HCT116 (cell line): ENCODE data around the gene DTNBP1. TPM values are rescaled to one million over a fixed set of nuclear protein-coding genes. Genes with fewer than 3 reads are reported as not detected.

Source experiments
- ATAC-seq: fragments of 200-7000 bp; cut with Tn5 transposase; 2 replicates; pipeline ENCODE4 v1.9.1; 2020; ENCODE audit warnings: mild to moderate bottlenecking, moderate library complexity
- BruUV-seq: library from RNA; stranded (reverse); fragments of 400-500 nt; replicated peaks from 2 replicates; lab custom pipeline; 2021; lab: Mats Ljungman, UMichigan
- CTCF ChIA-PET: fragments of 300-600 bp; sonication (Branson Sonifier 250); formaldehyde crosslinking; loops from one replicate; lab custom pipeline; 2021; ENCODE audit warnings: antibody characterized with exemption; lab: Charles Lee
- POLR2A ChIA-PET: fragments of 300-600, 350-600 bp; sonication (Branson Sonifier 250); formaldehyde crosslinking; loops from one replicate; lab custom pipeline; 2021; ENCODE audit warnings: antibody characterized with exemption; lab: Charles Lee
- RAD21 ChIA-PET, 2 experiments: fragments of 300-600 bp; sonication (Branson Sonifier 250); formaldehyde crosslinking; loops; one replicate each; lab custom pipeline; 2023; ENCODE audit warnings: low total read pairs in 2 of 2; ENCODE audit not compliant: uncharacterized antibody in 2 of 2, unreplicated experiment in 2 of 2, low non-redundant PET in 1 of 2; lab: Charles Lee
- DNase-seq: peaks from one replicate; pipeline ENCODE4 v3.0.0-alpha.2; 2010; ENCODE audit warnings: low read depth, low spot score
- H2AFZ ChIP-seq: fragments of 200-600 bp; shearing (Covaris generic), sonication (generic); 2 replicates; pipeline ENCODE4 v1.6.1; 2017; ENCODE audit warnings: low read depth, mixed run types, mixed read lengths, antibody characterized with exemption, low read length; ENCODE audit not compliant: poor library complexity, severe bottlenecking
- H3K27ac ChIP-seq: 2 replicates; pipeline ENCODE4 v1.5.1; 2012; ENCODE audit warnings: low read depth, low read length
- H3K27me3 ChIP-seq: fragments of 200-600 bp; sonication (generic); 2 replicates; pipeline ENCODE4 v1.6.1; 2016; ENCODE audit warnings: mixed run types, low read length, mixed read lengths; ENCODE audit not compliant: insufficient read depth
- H3K36me3 ChIP-seq, 2 experiments: fragments of 200-500 bp in 1 of 2; fragments of 200-600 bp in 1 of 2; sonication (Bioruptor generic) in 1 of 2; sonication (generic) in 1 of 2; 2 replicates each; pipeline versions ENCODE4 v1.5.1 to v1.6.1; 2014 to 2016; ENCODE audit warnings: low read length in 2 of 2, inconsistent platforms in 1 of 2, mixed read lengths in 1 of 2, mixed run types in 1 of 2; ENCODE audit not compliant: insufficient read depth in 2 of 2, control insufficient read depth in 1 of 2
- H3K4me1 ChIP-seq, 2 experiments: fragments of 200-600 bp in 1 of 2; sonication (generic) in 1 of 2; 2 replicates each; pipeline versions ENCODE4 v1.5.1 to v1.6.1; 2012 to 2017; ENCODE audit warnings: low read length in 2 of 2, inconsistent platforms in 1 of 2, mild to moderate bottlenecking in 1 of 2, mixed read lengths in 1 of 2, mixed run types in 1 of 2, moderate library complexity in 1 of 2; ENCODE audit not compliant: insufficient read depth in 2 of 2, control insufficient read depth in 1 of 2
- H3K4me2 ChIP-seq: fragments of 200-600 bp; sonication (generic); 2 replicates; pipeline ENCODE4 v1.6.1; 2017; ENCODE audit warnings: mixed run types, low read length, mixed read lengths
- H3K4me3 ChIP-seq, 2 experiments: fragments of 200-600 bp in 1 of 2; sonication (generic) in 1 of 2; replicated peaks in 1 of 2; 2 replicates each; pipeline ENCODE4 v1.5.1; 2011 to 2016; ENCODE audit warnings: low read length in 2 of 2, control low read depth in 1 of 2, low read depth in 1 of 2, mild to moderate bottlenecking in 1 of 2, mixed read lengths in 1 of 2, mixed run types in 1 of 2
- H3K79me2 ChIP-seq: fragments of 200-600 bp; sonication (generic); 2 replicates; pipeline ENCODE4 v1.6.1; 2017; ENCODE audit warnings: mild to moderate bottlenecking, mixed run types, low read length, moderate library complexity, mixed read lengths; ENCODE audit not compliant: insufficient read depth
- H3K9ac ChIP-seq: fragments of 200-600 bp; sonication (generic); 2 replicates; pipeline ENCODE4 v1.6.1; 2016; ENCODE audit warnings: low read length, mixed read lengths
- H3K9me2 ChIP-seq: fragments of 200-600 bp; sonication (generic), shearing (Covaris generic); 2 replicates; pipeline ENCODE4 v1.6.1; 2017; ENCODE audit warnings: mixed run types, mild to moderate bottlenecking, moderate library complexity; ENCODE audit not compliant: insufficient read depth
- H3K9me3 ChIP-seq, 2 experiments: fragments of 200-500 bp in 1 of 2; fragments of 200-600 bp in 1 of 2; sonication (Bioruptor generic) in 1 of 2; sonication (generic) in 1 of 2; 2 replicates each; pipeline ENCODE4 v1.6.1; 2014 to 2017; ENCODE audit warnings: low read length in 2 of 2, mixed read lengths in 2 of 2, inconsistent platforms in 1 of 2, low read depth in 1 of 2, mild to moderate bottlenecking in 1 of 2, mixed run types in 1 of 2, moderate library complexity in 1 of 2; ENCODE audit not compliant: control insufficient read depth in 1 of 2, insufficient read depth in 1 of 2
- H4K20me1 ChIP-seq: fragments of 200-600 bp; sonication (generic), shearing (Covaris generic); 2 replicates; pipeline ENCODE4 v1.6.1; 2017; ENCODE audit warnings: mixed run types, mild to moderate bottlenecking, moderate library complexity; ENCODE audit not compliant: insufficient read depth
- ATF3 ChIP-seq: IDR thresholded peaks from 2 replicates; pipeline ENCODE4 v1.6.1; 2012
- CEBPB ChIP-seq: IDR thresholded peaks from 2 replicates; pipeline ENCODE4 v1.6.1; 2012; ENCODE audit warnings: low read depth
- CTCF ChIP-seq, 3 experiments: fragments of 200-600 bp in 1 of 3; sonication (generic) in 1 of 3; IDR thresholded peaks in 2 of 3; conservative IDR thresholded peaks in 1 of 3; 2 replicates each; pipeline ENCODE4 v1.5.1; 2012 to 2017; ENCODE audit warnings: low read depth in 2 of 3, low read length in 2 of 3, antibody characterized with exemption in 1 of 3, borderline replicate concordance in 1 of 3, control low read depth in 1 of 3, mild to moderate bottlenecking in 1 of 3, mixed read lengths in 1 of 3, mixed run types in 1 of 3, moderate library complexity in 1 of 3; ENCODE audit not compliant: insufficient read depth in 1 of 3
- EGR1 ChIP-seq: IDR thresholded peaks from 2 replicates; pipeline ENCODE4 v1.6.1; 2012; ENCODE audit warnings: low read depth
- ELF1 ChIP-seq: IDR thresholded peaks from 2 replicates; pipeline ENCODE4 v1.6.1; 2012; ENCODE audit warnings: low read depth, borderline replicate concordance
- EZH2 ChIP-seq: fragments of 200-600 bp; sonication (generic); IDR thresholded peaks from 2 replicates; pipeline ENCODE4 v1.6.1; 2017; ENCODE audit warnings: antibody characterized with exemption, mixed run types
- EZH2phosphoT487 ChIP-seq: fragments of 200-600 bp; IDR thresholded peaks from 2 replicates; pipeline ENCODE4 v1.6.1; 2018; ENCODE audit warnings: antibody characterized with exemption, borderline replicate concordance
- JUND ChIP-seq: IDR thresholded peaks from 2 replicates; pipeline ENCODE4 v1.6.1; 2012
- MAX ChIP-seq: IDR thresholded peaks from 2 replicates; pipeline ENCODE4 v1.6.1; 2012
- POLR2A ChIP-seq: IDR thresholded peaks from 2 replicates; pipeline ENCODE4 v1.7.0; 2011; ENCODE audit warnings: borderline replicate concordance; ENCODE audit not compliant: insufficient read depth, insufficient read length; ENCODE audit errors: extremely low read depth
- POLR2AphosphoS5 ChIP-seq: IDR thresholded peaks from 2 replicates; pipeline ENCODE4 v1.6.1; 2011; ENCODE audit warnings: mild to moderate bottlenecking, low read depth, low read length, moderate library complexity
- RAD21 ChIP-seq: IDR thresholded peaks from 2 replicates; pipeline ENCODE4 v1.6.1; 2012; ENCODE audit warnings: low read depth, mild to moderate bottlenecking
- REST ChIP-seq: IDR thresholded peaks from 2 replicates; pipeline ENCODE4 v1.6.1; 2012; ENCODE audit warnings: low read depth
- SP1 ChIP-seq: IDR thresholded peaks from 2 replicates; pipeline ENCODE4 v1.6.1; 2012; ENCODE audit warnings: low read depth
- SRF ChIP-seq: IDR thresholded peaks from 2 replicates; pipeline ENCODE4 v1.6.1; 2012; ENCODE audit warnings: low read depth
- TCF7L2 ChIP-seq: IDR thresholded peaks from 2 replicates; pipeline ENCODE4 v1.7.0; 2011; ENCODE audit warnings: borderline replicate concordance, inconsistent platforms; ENCODE audit not compliant: insufficient read depth, insufficient read length; ENCODE audit errors: extremely low read depth
- YY1 ChIP-seq: IDR thresholded peaks from 2 replicates; pipeline ENCODE4 v1.6.1; 2011; ENCODE audit warnings: low read length, low read depth, moderate library complexity, mild to moderate bottlenecking; ENCODE audit not compliant: insufficient replicate concordance; ENCODE audit errors: extremely low read depth
- ZFX ChIP-seq: fragments of 450-650 bp; IDR thresholded peaks from 2 replicates; pipeline ENCODE4 v1.6.1; 2017
- intact Hi-C: fragments of 100-400 bp; cut with micrococcal nuclease; formaldehyde crosslinking; loops from 2 replicates; pipeline ENCODE4 v1.10.0; 2022
- total RNA-seq: library from RNA; stranded (reverse); gene quantifications from one replicate; pipeline ENCODE4 v1.2.1, GENCODE V29; 2021; ENCODE audit not compliant: unreplicated experiment

DTNBP1 gene
- total RNA-seq, 1 experiment from 2014 or later: 16.7 TPM

- H3K9ac ChIP-seq: no peak overlapping the region
- no peaks in the 10 kb centered on the region for H3K36me3 ChIP-seq
- TF ChIP-seq SP1: no peak
- TF ChIP-seq CEBPB: no peak
- TF ChIP-seq ATF3: no peak
- no peak for TF ChIP-seq ELF1
- TF ChIP-seq REST: no peak
- TF ChIP-seq TCF7L2: no peak
- no peak for TF ChIP-seq CTCF (IDR thresholded peaks at IDR 0.05 in 2 of 3, conservative IDR thresholded peaks at IDR 0.05 in 1 of 3; ENCODE audit: borderline replicate concordance in 1 of 3, insufficient read depth in 1 of 3, low read depth in 2 of 3, low read length in 2 of 3)
- TF ChIP-seq EZH2: no peak
- TF ChIP-seq SRF: no peak
- TF ChIP-seq EZH2phosphoT487: no peak
- no peak for TF ChIP-seq YY1
- TF ChIP-seq ZFX: no peak
- TF ChIP-seq MAX: no peak
- no peak for TF ChIP-seq EGR1
- no peak for TF ChIP-seq RAD21
- TF ChIP-seq JUND: no peak
- no peak for TF ChIP-seq POLR2AphosphoS5
- TF ChIP-seq POLR2A: no peak
- ChIA-PET POLR2A (no interaction called here), RAD21 (no interaction called here), CTCF (no interaction called here)
- no peaks in the 10 kb centered on the region for H3K9me2 ChIP-seq
- no peak overlapping the region for H3K4me3 ChIP-seq
- H4K20me1 ChIP-seq: no peaks in the 10 kb centered on the region
- H3K79me2 ChIP-seq: no peaks in the 10 kb centered on the region; the same call in 1 of the 2 replicates
- no peak overlapping the region for H2AFZ ChIP-seq
- no peaks in the 10 kb centered on the region for H3K9me3 ChIP-seq
- no peak for ATAC-seq
- BruUV-seq: no TSS peak
- no peak for DNase-seq
- no peaks in the 10 kb centered on the region for H3K27me3 ChIP-seq
- no peak overlapping the region for H3K4me2 ChIP-seq
- peaks cover 0 to 5% of the 10 kb centered on the region in 2 experiments; a peak in 1 of 4 replicates for H3K4me1 ChIP-seq
- H3K27ac ChIP-seq: no peak overlapping the region
- intact Hi-C loops: no loop called here
Observed at GRCh38 chr6:15495375-15495901, 167.4 kb downstream of the DTNBP1 start.
